D721Med (cell line): ENCODE measurements around the gene NINJ2.

Experiments used
- DNase-seq: peaks from one replicate; pipeline ENCODE4 v3.0.0; 2011; ENCODE audit warnings: low spot score; ENCODE audit not compliant: insufficient read length
- FAIRE-seq: peaks from 2 replicates; lab custom pipeline; 2011; peaks lifted over from hg19 to GRCh38; lab: Jason Lieb, UNC
- CTCF ChIP-seq: IDR thresholded peaks from 2 replicates; pipeline ENCODE4 v1.5.1; 2012; ENCODE audit warnings: mild to moderate bottlenecking, control low read depth; ENCODE audit not compliant: insufficient read depth; ENCODE audit errors: missing control alignments

Gene NINJ2

GRCh38 chr12:681568-682256 is 18.5 kb upstream of the NINJ2 start:
- DNase-seq (no peak), FAIRE-seq (no peak)
- TF ChIP-seq CTCF: no peak

- FAIRE-seq (no peak), DNase-seq (no peak)
- no peak for TF ChIP-seq CTCF
These were observed 15.8 kb upstream of the NINJ2 start for GRCh38 chr12:678747-679712.

GRCh38 chr12:675562-675961 is 12.3 kb upstream of the NINJ2 start:
- no peak for TF ChIP-seq CTCF
- FAIRE-seq (no peak), DNase-seq (no peak)

- no peak for TF ChIP-seq CTCF
- DNase-seq (no peak), FAIRE-seq (no peak)
These were observed 11.1 kb upstream of the NINJ2 start for GRCh38 chr12:674272-674781.

GRCh38 chr12:673849-674248 is 10.6 kb upstream of the NINJ2 start:
- DNase-seq (no peak), FAIRE-seq (no peak)
- TF ChIP-seq CTCF: no peak

- no peak for TF ChIP-seq CTCF
- no peak for DNase-seq
- FAIRE-seq: no peak
These were observed 6.3 kb upstream of the NINJ2 start for GRCh38 chr12:669576-669945.
